Neural cell (in vitro differentiated cells): Measurements from ENCODE around the gene MVK. TPM values are rescaled to one million over a fixed set of nuclear protein-coding genes. Genes with fewer than 3 reads are reported as not detected.

Experiments used
- H2AFZ ChIP-seq: fragments of 200-600, 300-800 bp; sonication (generic), shearing (Covaris generic); 2 replicates; pipeline ENCODE4 v1.6.0; 2014; ENCODE audit warnings: low read depth, mild to moderate bottlenecking, antibody characterized with exemption, low read length, moderate library complexity
- H3F3A ChIP-seq: fragments of 200-600 bp; shearing (Covaris generic); 2 replicates; pipeline ENCODE4 v1.6.1; 2016; ENCODE audit warnings: mild to moderate bottlenecking, moderate library complexity, mixed read lengths, antibody characterized with exemption, low read length; ENCODE audit not compliant: insufficient read depth, poor library complexity, severe bottlenecking
- H3K27ac ChIP-seq: fragments of 200-600, 300-800 bp; sonication (generic), shearing (Covaris generic); 2 replicates; pipeline ENCODE4 v1.5.1; 2014; ENCODE audit warnings: mild to moderate bottlenecking, low read length, moderate library complexity
- H3K27me3 ChIP-seq: fragments of 300-800, 200-600 bp; sonication (generic), shearing (Covaris generic); 2 replicates; pipeline ENCODE4 v1.6.0; 2014; ENCODE audit warnings: mild to moderate bottlenecking, low read depth, low read length, moderate library complexity; ENCODE audit not compliant: insufficient read depth
- H3K36me3 ChIP-seq: fragments of 300-800, 200-600 bp; sonication (generic), shearing (Covaris generic); 2 replicates; pipeline ENCODE4 v1.5.1; 2014; ENCODE audit warnings: mild to moderate bottlenecking, antibody characterized with exemption, low read length, moderate library complexity; ENCODE audit not compliant: insufficient read depth
- H3K4me2 ChIP-seq: fragments of 300-800, 200-600 bp; sonication (generic), shearing (Covaris generic); 2 replicates; pipeline ENCODE4 v1.6.0; 2014; ENCODE audit warnings: mild to moderate bottlenecking, low read length
- H3K4me3 ChIP-seq: fragments of 300-800, 200-600 bp; sonication (generic), shearing (Covaris generic); 2 replicates; pipeline ENCODE4 v1.5.1; 2014; ENCODE audit warnings: mild to moderate bottlenecking, low read length, moderate library complexity
- H3K79me2 ChIP-seq: fragments of 200-600 bp; shearing (Covaris generic); replicated peaks from 2 replicates; pipeline ENCODE4 v1.6.0; 2014; ENCODE audit warnings: mild to moderate bottlenecking, low read length, moderate library complexity; ENCODE audit not compliant: insufficient read depth
- H3K9ac ChIP-seq: fragments of 300-800, 200-600 bp; sonication (generic), shearing (Covaris generic); 2 replicates; pipeline ENCODE4 v1.6.1; 2016; ENCODE audit warnings: mild to moderate bottlenecking, low read length, mixed read lengths
- H3K9me2 ChIP-seq: fragments of 200-600 bp; shearing (Covaris generic); 2 replicates; pipeline ENCODE4 v1.6.1; 2016; ENCODE audit warnings: mild to moderate bottlenecking, low read length, mixed read lengths; ENCODE audit not compliant: insufficient read depth
- H3K9me3 ChIP-seq: fragments of 200-600, 300-800 bp; sonication (generic), shearing (Covaris generic); 2 replicates; pipeline ENCODE4 v1.6.1; 2016; ENCODE audit warnings: mild to moderate bottlenecking, mixed run types, low read length, moderate library complexity, mixed read lengths
- H4K20me1 ChIP-seq: fragments of 200-600 bp; shearing (Covaris generic); 2 replicates; pipeline ENCODE4 v1.6.1; 2016; ENCODE audit warnings: mild to moderate bottlenecking, mixed run types; ENCODE audit not compliant: insufficient read depth
- CTCF ChIP-seq: fragments of 450-650 bp; IDR thresholded peaks from 2 replicates; pipeline ENCODE4 v1.5.1; 2014; ENCODE audit warnings: antibody characterized with exemption, mild to moderate bottlenecking, moderate library complexity; ENCODE audit not compliant: poor library complexity, severe bottlenecking
- EP300 ChIP-seq: fragments of 450-650 bp; conservative IDR thresholded peaks from 2 replicates; pipeline ENCODE4 v1.6.1; 2014; ENCODE audit warnings: antibody characterized with exemption, mild to moderate bottlenecking, moderate library complexity; ENCODE audit not compliant: poor library complexity, severe bottlenecking
- EZH2 ChIP-seq: fragments of 200-600, 300-800 bp; shearing (Covaris generic), sonication (generic); IDR thresholded peaks from 2 replicates; pipeline ENCODE4 v1.6.1; 2014; ENCODE audit warnings: antibody characterized with exemption, low read length, borderline replicate concordance, mild to moderate bottlenecking; ENCODE audit not compliant: insufficient read depth, poor library complexity, severe bottlenecking
- MXI1 ChIP-seq: fragments of 450-650 bp; conservative IDR thresholded peaks from 2 replicates; pipeline ENCODE4 v1.6.1; 2014; ENCODE audit warnings: antibody characterized with exemption, mild to moderate bottlenecking; ENCODE audit not compliant: poor library complexity, severe bottlenecking
- POLR2AphosphoS5 ChIP-seq: IDR thresholded peaks from 2 replicates; pipeline ENCODE4 v1.6.1; 2012
- RAD21 ChIP-seq: fragments of 450-650 bp; conservative IDR thresholded peaks from 2 replicates; pipeline ENCODE4 v1.6.1; 2014; ENCODE audit warnings: antibody characterized with exemption, mild to moderate bottlenecking, moderate library complexity
- REST ChIP-seq: IDR thresholded peaks from 2 replicates; pipeline ENCODE4 v1.6.1; 2012; ENCODE audit warnings: borderline replicate concordance
- SMC3 ChIP-seq: fragments of 450-650 bp; conservative IDR thresholded peaks from 2 replicates; pipeline ENCODE4 v1.6.1; 2014; ENCODE audit warnings: antibody characterized with exemption, mild to moderate bottlenecking, moderate library complexity; ENCODE audit not compliant: poor library complexity
- TAF1 ChIP-seq: IDR thresholded peaks from 2 replicates; pipeline ENCODE4 v1.6.1; 2012; ENCODE audit warnings: low read depth
- polyA plus RNA-seq: library from polyadenylated mRNA; depleted of rRNA; stranded (reverse); fragments of >200 nt; gene quantifications from 2 replicates; pipeline ENCODE4 v1.2.3, GENCODE V29; 2014

Gene MVK
- polyA plus RNA-seq, 1 donor from 2014 or later: 45.7 TPM

GRCh38 chr12:109557200-109557599, 16.4 kb upstream of the MVK start:
- TF ChIP-seq TAF1: no peak
- no peak for TF ChIP-seq POLR2AphosphoS5
- no peak for TF ChIP-seq MXI1
- no peak for TF ChIP-seq EZH2
- no peak for TF ChIP-seq CTCF
- no peak for TF ChIP-seq SMC3
- no peak for TF ChIP-seq RAD21
- no peak for TF ChIP-seq EP300
- TF ChIP-seq REST: no peak
- H3K27ac ChIP-seq: no peak overlapping the region
- no peaks in the 10 kb centered on the region for H4K20me1 ChIP-seq
- no peaks in the 10 kb centered on the region for H3K9me2 ChIP-seq
- no peaks in the 10 kb centered on the region for H3K36me3 ChIP-seq
- H3K27me3 ChIP-seq: no peaks in the 10 kb centered on the region
- no peak overlapping the region for H3K9ac ChIP-seq
- H3F3A ChIP-seq: no peaks in the 10 kb centered on the region
- H3K9me3 ChIP-seq: no peaks in the 10 kb centered on the region
- no peak overlapping the region for H2AFZ ChIP-seq
- no peak overlapping the region for H3K4me3 ChIP-seq
- H3K79me2 ChIP-seq: no peaks in the 10 kb centered on the region
- no peak overlapping the region for H3K4me2 ChIP-seq

GRCh38 chr12:109557805-109558204, 15.8 kb upstream of the MVK start:
- H3K9me3 ChIP-seq: no peaks in the 10 kb centered on the region
- no peak for TF ChIP-seq EZH2
- TF ChIP-seq REST: no peak
- TF ChIP-seq EP300: no peak
- no peak for TF ChIP-seq RAD21
- no peak for TF ChIP-seq TAF1
- no peak for TF ChIP-seq SMC3
- TF ChIP-seq CTCF: no peak
- TF ChIP-seq MXI1: no peak
- TF ChIP-seq POLR2AphosphoS5: no peak
- no peak overlapping the region for H3K9ac ChIP-seq
- H3K79me2 ChIP-seq: no peaks in the 10 kb centered on the region
- H3F3A ChIP-seq: no peaks in the 10 kb centered on the region
- no peak overlapping the region for H2AFZ ChIP-seq
- H3K27me3 ChIP-seq: no peaks in the 10 kb centered on the region
- H3K4me2 ChIP-seq: no peak overlapping the region
- no peak overlapping the region for H3K4me3 ChIP-seq
- H3K36me3 ChIP-seq: no peaks in the 10 kb centered on the region
- H4K20me1 ChIP-seq: no peaks in the 10 kb centered on the region
- no peak overlapping the region for H3K27ac ChIP-seq
- H3K9me2 ChIP-seq: no peaks in the 10 kb centered on the region
